NB4 (cell line): ENCODE measurements around the gene NECTIN4.
"Not testable (repeated sequence)": the region's sequence is repeated elsewhere in the genome, so short reads cannot be mapped to it uniquely, and the experiment has no call there.

Experiments
- DNase-seq: peaks from one replicate; pipeline ENCODE4 v3.0.0; 2010; ENCODE audit warnings: low read depth
- H3K4me3 ChIP-seq: one replicate; pipeline ENCODE4 v1.5.1; 2011; ENCODE audit warnings: mild to moderate bottlenecking, low read depth, low read length, moderate library complexity
- CTCF ChIP-seq: IDR thresholded peaks from one replicate; pipeline ENCODE4 v1.5.1; 2012; ENCODE audit warnings: low read depth, low read length
- MAX ChIP-seq: IDR thresholded peaks from 2 replicates; pipeline ENCODE4 v1.6.1; 2011; ENCODE audit warnings: low read depth, low read length
- MYC ChIP-seq: IDR thresholded peaks from 2 replicates; pipeline ENCODE4 v1.6.1; 2011; ENCODE audit warnings: low read depth, low read length
- POLR2A ChIP-seq: IDR thresholded peaks from 2 replicates; pipeline ENCODE4 v1.6.1; 2011; ENCODE audit warnings: mild to moderate bottlenecking; ENCODE audit not compliant: insufficient read length; ENCODE audit errors: extremely low read depth

Gene NECTIN4

GRCh38 chr1:161121834-161122233, 32.5 kb upstream of the NECTIN4 start:
- TF ChIP-seq MAX: no peak
- TF ChIP-seq MYC: no peak
- no peak for TF ChIP-seq CTCF
- no peak for TF ChIP-seq POLR2A
- H3K4me3 ChIP-seq: no peak overlapping the region
- peak; percentile 22 for DNase-seq

- DNase-seq: no peak
- TF ChIP-seq CTCF (no peak), MAX (no peak), MYC (no peak), POLR2A (no peak)
- H3K4me3 ChIP-seq: no peak overlapping the region
Observed at GRCh38 chr1:161121042-161121650, 31.8 kb upstream of the NECTIN4 start.

- peak; percentile 56 for DNase-seq
- TF ChIP-seq CTCF (peak; percentile 23), MYC (no peak)
- peak overlapping the region; percentile 98 for H3K4me3 ChIP-seq
Observed at GRCh38 chr1:161119092-161119903, 29.9 kb upstream of the NECTIN4 start.

- H3K4me3 ChIP-seq: peak within 1 kb of the TSS; percentile 98
- DNase-seq: peak; percentile 91
- TF ChIP-seq MAX (no peak), CTCF (no peak), MYC (peak; percentile 9; the same call in 1 of the 2 replicates), POLR2A (peak; percentile 79)
Observed at GRCh38 chr1:161117759-161118581, 28.6 kb upstream of the NECTIN4 start, which contains the start of the genes NIT1 and PFDN2. Gene NIT1 (plus strand): TSS chr1:161118105. CDS start chr1:161118177, 72 bp downstream. Gene PFDN2 (minus strand): TSS chr1:161118037. CDS start chr1:161118026, 11 bp downstream.

- not testable (repeated sequence) for DNase-seq
- peak overlapping the region; percentile 18 for H3K4me3 ChIP-seq
Observed at GRCh38 chr1:161115961-161116360, 26.6 kb upstream of the NECTIN4 start.

GRCh38 chr1:161115132-161115711, 25.9 kb upstream of the NECTIN4 start:
- DNase-seq: peak; percentile 58
- TF ChIP-seq POLR2A: no peak
- TF ChIP-seq MYC: no peak
- TF ChIP-seq MAX: no peak
- no peak for TF ChIP-seq CTCF
- no peak overlapping the region for H3K4me3 ChIP-seq
